Mesothelial cell of epicardium (in vitro differentiated cells): ENCODE data around the gene RRP9. TPM values are rescaled to one million over a fixed set of nuclear protein-coding genes. Genes with fewer than 3 reads are reported as not detected.

Experiments used
- DNase-seq, 2 experiments: peaks; one replicate each; pipeline ENCODE4 v3.0.0; 2021; ENCODE audit warnings: low spot score in 2 of 2; ENCODE audit not compliant: unreplicated experiment in 2 of 2
- H3K27ac Mint-ChIP-seq: 2 replicates; pipeline ENCODE4 v1.8.0; 2021; ENCODE audit warnings: mixed read lengths
- H3K27me3 Mint-ChIP-seq: 2 replicates; pipeline ENCODE4 v1.8.0; 2021; ENCODE audit warnings: low read depth, mixed read lengths
- H3K36me3 Mint-ChIP-seq: 2 replicates; pipeline ENCODE4 v1.8.0; 2021; ENCODE audit warnings: mixed read lengths
- H3K4me1 Mint-ChIP-seq: 2 replicates; pipeline ENCODE4 v1.8.0; 2021; ENCODE audit warnings: mixed read lengths
- H3K4me3 Mint-ChIP-seq: 2 replicates; pipeline ENCODE4 v1.8.0; 2021; ENCODE audit warnings: mild to moderate bottlenecking, moderate library complexity, mixed read lengths
- H3K9me3 Mint-ChIP-seq: 2 replicates; pipeline ENCODE4 v1.8.0; 2021; ENCODE audit warnings: mixed read lengths
- total RNA-seq: library from RNA; stranded (reverse); gene quantifications from 3 replicates; pipeline ENCODE4 v1.2.1, GENCODE V29; 2021
- TF ChIP-seq, protein P1 (sequence below): fragments of 200-600 bp; sonication (generic); IDR thresholded peaks from one replicate; pipeline ENCODE4 v1.5.0; 2021; ENCODE audit warnings: antibody characterized with exemption; ENCODE audit not compliant: unreplicated experiment

The RRP9 gene
- total RNA-seq, 1 donor from 2014 or later, result 20.6 TPM

DNA sequence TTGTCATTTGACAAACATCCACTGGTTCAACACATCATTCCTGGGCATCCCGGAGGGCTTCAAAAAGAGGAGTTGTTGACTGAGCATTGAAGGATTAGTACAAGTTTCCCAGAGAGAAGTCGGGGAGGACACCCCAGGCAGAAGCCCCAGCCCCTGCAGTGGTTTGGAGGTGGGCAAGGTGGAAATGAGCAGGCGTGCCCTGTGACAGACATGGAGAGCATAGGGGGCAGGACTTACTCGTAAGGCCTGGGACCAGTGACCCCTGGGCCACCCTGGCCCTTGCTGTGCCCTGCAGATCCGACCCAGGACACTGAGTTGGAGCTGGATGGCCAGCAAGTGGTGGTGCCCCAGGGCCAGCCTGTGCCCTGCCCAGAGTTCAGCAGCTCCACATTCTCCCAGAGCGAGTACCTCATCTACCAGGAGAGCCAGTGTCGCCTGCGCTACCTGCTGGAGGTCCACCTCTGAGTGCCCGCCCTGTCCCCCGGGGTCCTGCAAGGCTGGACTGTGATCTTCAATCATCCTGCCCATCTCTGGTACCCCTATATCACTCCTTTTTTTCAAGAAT is 6.4 kb upstream of the RRP9 start:
- Mint-ChIP-seq H3K9me3 (no peaks in the 10 kb centered on the region), H3K27me3 (peaks cover 20% of the 10 kb centered on the region), H3K4me3 (no peak overlapping the region), H3K4me1 (peaks cover under 1% of the 10 kb centered on the region), H3K36me3 (no peaks in the 10 kb centered on the region), H3K27ac (no peak overlapping the region)
- DNase-seq, result no peak
- TF ChIP-seq, protein P1, sequence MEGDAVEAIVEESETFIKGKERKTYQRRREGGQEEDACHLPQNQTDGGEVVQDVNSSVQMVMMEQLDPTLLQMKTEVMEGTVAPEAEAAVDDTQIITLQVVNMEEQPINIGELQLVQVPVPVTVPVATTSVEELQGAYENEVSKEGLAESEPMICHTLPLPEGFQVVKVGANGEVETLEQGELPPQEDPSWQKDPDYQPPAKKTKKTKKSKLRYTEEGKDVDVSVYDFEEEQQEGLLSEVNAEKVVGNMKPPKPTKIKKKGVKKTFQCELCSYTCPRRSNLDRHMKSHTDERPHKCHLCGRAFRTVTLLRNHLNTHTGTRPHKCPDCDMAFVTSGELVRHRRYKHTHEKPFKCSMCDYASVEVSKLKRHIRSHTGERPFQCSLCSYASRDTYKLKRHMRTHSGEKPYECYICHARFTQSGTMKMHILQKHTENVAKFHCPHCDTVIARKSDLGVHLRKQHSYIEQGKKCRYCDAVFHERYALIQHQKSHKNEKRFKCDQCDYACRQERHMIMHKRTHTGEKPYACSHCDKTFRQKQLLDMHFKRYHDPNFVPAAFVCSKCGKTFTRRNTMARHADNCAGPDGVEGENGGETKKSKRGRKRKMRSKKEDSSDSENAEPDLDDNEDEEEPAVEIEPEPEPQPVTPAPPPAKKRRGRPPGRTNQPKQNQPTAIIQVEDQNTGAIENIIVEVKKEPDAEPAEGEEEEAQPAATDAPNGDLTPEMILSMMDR, result no peak

- DNase-seq, result no peak
- no peaks in the 10 kb centered on the region for H3K36me3 Mint-ChIP-seq
- H3K27me3 Mint-ChIP-seq, result peaks cover 16% of the 10 kb centered on the region
- no peaks in the 10 kb centered on the region for H3K9me3 Mint-ChIP-seq
- no peak overlapping the region for H3K27ac Mint-ChIP-seq
- TF ChIP-seq, protein P1, result no peak
- peaks cover 8% of the 10 kb centered on the region for H3K4me1 Mint-ChIP-seq
- no peak overlapping the region for H3K4me3 Mint-ChIP-seq
These were observed 5.7 kb upstream of the RRP9 start for GRCh38 chr3:51947215-51947900.

DNA sequence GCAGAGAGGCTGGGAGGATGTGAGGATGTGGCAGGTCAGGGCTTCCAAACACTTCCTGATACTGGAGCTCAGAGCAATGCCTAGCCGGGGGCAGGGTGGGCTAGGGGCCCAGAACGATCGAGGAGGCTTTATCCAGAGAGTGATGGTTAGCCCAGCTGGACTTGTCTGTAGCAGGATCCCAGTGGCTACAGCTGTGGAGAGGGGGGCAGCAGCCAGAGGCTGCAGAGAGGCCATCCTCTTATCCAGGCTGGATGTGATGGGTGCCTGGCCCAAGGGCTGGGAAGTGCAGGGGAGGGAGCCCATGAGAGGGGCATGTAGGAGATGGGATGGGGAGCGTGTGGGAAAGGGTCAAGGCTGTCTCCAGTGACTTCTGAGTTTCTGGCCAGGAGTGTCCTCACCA is 5.1 kb upstream of the RRP9 start:
- no peak overlapping the region for H3K4me3 Mint-ChIP-seq
- no peaks in the 10 kb centered on the region for H3K36me3 Mint-ChIP-seq
- H3K4me1 Mint-ChIP-seq, result peaks cover 10% of the 10 kb centered on the region
- peaks cover 11% of the 10 kb centered on the region for H3K27me3 Mint-ChIP-seq
- no peak for DNase-seq
- no peak overlapping the region for H3K27ac Mint-ChIP-seq
- no peaks in the 10 kb centered on the region for H3K9me3 Mint-ChIP-seq
- TF ChIP-seq, protein P1, result no peak

- Mint-ChIP-seq H3K27me3 (peaks cover 5% of the 10 kb centered on the region), H3K36me3 (no peaks in the 10 kb centered on the region), H3K27ac (no peak overlapping the region), H3K4me1 (peaks cover 12% of the 10 kb centered on the region), H3K4me3 (no peak overlapping the region), H3K9me3 (no peaks in the 10 kb centered on the region)
- TF ChIP-seq, protein P1, result no peak
- DNase-seq, result no peak
These were observed 4.4 kb upstream of the RRP9 start for GRCh38 chr3:51945926-51946705.

DNA sequence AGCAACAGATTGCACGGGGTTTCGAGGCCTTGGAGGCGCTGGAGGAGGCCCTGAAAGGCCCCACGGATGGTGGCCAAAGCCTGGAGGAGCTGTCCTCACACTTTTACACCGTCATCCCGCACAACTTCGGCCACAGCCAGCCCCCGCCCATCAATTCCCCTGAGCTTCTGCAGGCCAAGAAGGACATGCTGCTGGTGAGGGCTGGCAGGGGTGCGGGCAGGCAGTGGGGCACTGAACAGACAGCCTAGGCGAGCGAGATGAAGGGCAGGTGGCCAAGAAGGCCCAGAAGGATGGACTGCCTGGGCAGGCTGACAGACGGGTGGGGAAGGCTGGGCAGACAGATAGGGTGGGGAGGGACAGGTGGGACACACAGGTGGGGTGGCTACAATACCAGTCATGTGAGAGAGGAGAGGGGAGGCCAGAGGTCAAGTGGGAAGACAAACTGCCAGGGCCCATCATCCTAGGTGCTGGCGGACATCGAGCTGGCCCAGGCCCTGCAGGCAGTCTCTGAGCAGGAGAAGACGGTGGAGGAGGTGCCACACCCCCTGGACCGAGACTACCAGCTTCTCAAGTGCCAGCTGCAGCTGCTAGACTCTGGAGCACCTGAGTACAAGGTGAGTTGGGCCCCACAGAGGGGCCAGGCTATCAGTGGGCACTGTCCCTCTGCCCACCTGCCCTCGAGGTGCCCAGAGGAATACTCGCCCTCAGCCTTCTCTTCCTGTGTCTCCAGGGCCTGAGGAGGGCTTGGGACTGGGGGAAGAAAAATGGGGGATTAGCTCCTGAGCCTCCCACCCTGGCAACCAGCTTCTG is 3.5 kb upstream of the RRP9 start:
- Mint-ChIP-seq H3K27me3 (no peaks in the 10 kb centered on the region), H3K27ac (no peak overlapping the region), H3K4me1 (peaks cover 21% of the 10 kb centered on the region), H3K9me3 (no peaks in the 10 kb centered on the region), H3K4me3 (no peak overlapping the region), H3K36me3 (no peaks in the 10 kb centered on the region)
- no peak for DNase-seq
- TF ChIP-seq, protein P1, result no peak
